Urinary bladder (tissue), 4 donors: Measurements from ENCODE around the gene FGD2. TPM values are rescaled to one million over a fixed set of nuclear protein-coding genes. Genes with fewer than 3 reads are reported as not detected.
"Not testable (repeated sequence)": the region's sequence is repeated elsewhere in the genome, so short reads cannot be mapped to it uniquely, and the experiment has no call there.

Experiments used
- DNase-seq: peaks from one replicate; pipeline ENCODE4 v3.0.0-alpha.2; 2015; ENCODE audit errors: extremely low spot score
- H3K27ac ChIP-seq: one replicate; pipeline ENCODE4 v1.5.1; 2013; ENCODE audit warnings: low read depth, mild to moderate bottlenecking, moderate library complexity
- H3K36me3 ChIP-seq: one replicate; pipeline ENCODE4 v1.6.1; 2013; ENCODE audit warnings: mild to moderate bottlenecking, moderate library complexity; ENCODE audit not compliant: insufficient read depth
- H3K4me1 ChIP-seq: one replicate; pipeline ENCODE4 v1.6.1; 2013; ENCODE audit warnings: mild to moderate bottlenecking, moderate library complexity; ENCODE audit not compliant: insufficient read depth
- H3K4me3 ChIP-seq: one replicate; pipeline ENCODE4 v1.5.1; 2013; ENCODE audit warnings: low read depth, low read length
- WGBS: extraction: QIAGEN DNeasy Blood & Tissue Kit; methylation state at CpG from one replicate; pipeline ENCODE4 v1.1.7; 2013; 5-methylcytosine and 5-hydroxymethylcytosine counted together
- polyA plus RNA-seq: library from polyadenylated mRNA; stranded (reverse); fragments of 200-250 nt; gene quantifications from one replicate; pipeline ENCODE4 v1.2.3, GENCODE V29; 2013
- total RNA-seq: library from RNA; depleted of rRNA; stranded (reverse); fragments of >200 nt; gene quantifications from one replicate; pipeline ENCODE4 v1.2.3, GENCODE V29; 2014
- donor health status: healthy with polysubstance abuse.
- donor health status: healthy.

Gene FGD2
- total and polyA plus RNA-seq, 2 donors, result 10.5 to 12.8 TPM

- H3K36me3 ChIP-seq, result peaks cover 5% of the 10 kb centered on the region
- DNase-seq, result no peak
- no peaks in the 10 kb centered on the region for H3K4me1 ChIP-seq
- 76% methylated on average over 16 of the region's 16 CpGs for WGBS
- no peak overlapping the region for H3K27ac ChIP-seq
- H3K4me3 ChIP-seq, result no peak overlapping the region
Measured at GRCh38 chr6:36977470-36977941, 27.9 kb upstream of the FGD2 start.

- 88% methylated on average over 11 of the region's 11 CpGs for WGBS
- Histone ChIP-seq H3K27ac (no peak overlapping the region), H3K4me1 (no peaks in the 10 kb centered on the region), H3K4me3 (no peak overlapping the region), H3K36me3 (peaks cover 5% of the 10 kb centered on the region)
- DNase-seq, result no peak
Measured at GRCh38 chr6:36978421-36979346, 26.8 kb upstream of the FGD2 start.

GRCh38 chr6:36979347-36979742 is 26.1 kb upstream of the FGD2 start:
- Histone ChIP-seq H3K27ac (no peak overlapping the region), H3K4me1 (no peaks in the 10 kb centered on the region), H3K36me3 (peaks cover 5% of the 10 kb centered on the region), H3K4me3 (no peak overlapping the region)
- no peak for DNase-seq
- 23% methylated on average over 4 of the region's 4 CpGs for WGBS

- Histone ChIP-seq H3K4me1 (no peaks in the 10 kb centered on the region), H3K4me3 (no peak overlapping the region), H3K27ac (no peak overlapping the region), H3K36me3 (peaks cover 5% of the 10 kb centered on the region)
- DNase-seq, result no peak
- WGBS, result 61% methylated on average over 6 of the region's 6 CpGs
Measured at GRCh38 chr6:36980129-36980528, 25.3 kb upstream of the FGD2 start.

GRCh38 chr6:36980876-36981619 is 24.4 kb upstream of the FGD2 start:
- no peak overlapping the region for H3K4me3 ChIP-seq
- H3K27ac ChIP-seq, result no peak overlapping the region

GRCh38 chr6:36983538-36983937 is 21.9 kb upstream of the FGD2 start:
- H3K36me3 ChIP-seq, result no peaks in the 10 kb centered on the region
- no peak overlapping the region for H3K4me3 ChIP-seq
- 78% methylated on average over 3 of the region's 3 CpGs for WGBS
- no peaks in the 10 kb centered on the region for H3K4me1 ChIP-seq
- DNase-seq, result no peak
- H3K27ac ChIP-seq, result no peak overlapping the region

More at GRCh38 chr6:36980876-36981619, 24.4 kb upstream of the FGD2 start:
- DNase-seq, result no peak
- no peaks in the 10 kb centered on the region for H3K4me1 ChIP-seq
- WGBS, result 71% methylated on average over 14 of the region's 14 CpGs
- H3K36me3 ChIP-seq, result peaks cover 3% of the 10 kb centered on the region

GRCh38 chr6:36984581-36985416 is 20.7 kb upstream of the FGD2 start:
- Histone ChIP-seq H3K36me3 (no peaks in the 10 kb centered on the region), H3K27ac (peak overlapping the region; percentile 35), H3K4me1 (no peaks in the 10 kb centered on the region), H3K4me3 (peak overlapping the region; percentile 85)
- DNase-seq, result peak; percentile 23
- WGBS, result 7% methylated on average over 19 of the region's 19 CpGs

GRCh38 chr6:36985417-36985807 is 20.0 kb upstream of the FGD2 start:
- WGBS, result under 1% methylated on average over 15 of the region's 15 CpGs
- H3K36me3 ChIP-seq, result no peaks in the 10 kb centered on the region
- DNase-seq, result no peak
- H3K4me3 ChIP-seq, result peak overlapping the region; percentile 85
- H3K4me1 ChIP-seq, result no peaks in the 10 kb centered on the region
- H3K27ac ChIP-seq, result peak overlapping the region; percentile 71

- Histone ChIP-seq H3K4me1 (no peaks in the 10 kb centered on the region), H3K36me3 (no peaks in the 10 kb centered on the region), H3K4me3 (peak within 1 kb of the TSS; percentile 85), H3K27ac (peak within 1 kb of the TSS; percentile 92)
- DNase-seq, result peak; percentile 66
- under 1% methylated on average over 101 of the region's 101 CpGs for WGBS
Measured at GRCh38 chr6:36985808-36986703, 19.4 kb upstream of the FGD2 start, which contains the start of gene MTCH1. Gene MTCH1, minus strand, starts transcription at chr6:36986196. Its CDS starts 23 bp downstream, at chr6:36986173.

GRCh38 chr6:36986704-36987047 is 18.8 kb upstream of the FGD2 start:
- WGBS, result 2% methylated on average over 8 of the region's 8 CpGs
- no peak for DNase-seq
- Histone ChIP-seq H3K36me3 (no peaks in the 10 kb centered on the region), H3K4me1 (no peaks in the 10 kb centered on the region), H3K4me3 (peak overlapping the region; percentile 85), H3K27ac (peak overlapping the region; percentile 92)

- Histone ChIP-seq H3K36me3 (no peaks in the 10 kb centered on the region), H3K4me1 (no peaks in the 10 kb centered on the region), H3K4me3 (no peak overlapping the region), H3K27ac (no peak overlapping the region)
- 74% methylated on average over 6 of the region's 6 CpGs for WGBS
- no peak for DNase-seq
Measured at GRCh38 chr6:36989264-36989663, 16.2 kb upstream of the FGD2 start.

- not testable (repeated sequence) for H3K4me3 ChIP-seq, H3K4me1 ChIP-seq, DNase-seq, H3K36me3 ChIP-seq, H3K27ac ChIP-seq
- 82% methylated on average over 2 of the region's 2 CpGs for WGBS
Measured at GRCh38 chr6:36990401-36990800, 15.1 kb upstream of the FGD2 start.
